Activated CD4-positive, alpha-beta T cell treated with anti-CD3 and anti-CD28 coated beads for 36 hours (primary cell): Measurements from ENCODE around the gene FAM76A. TPM values are rescaled to one million over a fixed set of nuclear protein-coding genes. Genes with fewer than 3 reads are reported as not detected.
"Not testable (repeated sequence)": the region's sequence is repeated elsewhere in the genome, so short reads cannot be mapped to it uniquely, and the experiment has no call there.

Experiments
- ATAC-seq: fragments of 200-7000 bp; cut with Tn5 transposase; one replicate; pipeline ENCODE4 v1.10.0; 2021; ENCODE audit warnings: mild to moderate bottlenecking, moderate library complexity
- CTCF ChIA-PET: fragments of 350-600 bp; sonication (Branson Sonifier 250); formaldehyde crosslinking; loops from one replicate; lab custom pipeline; 2021; ENCODE audit warnings: antibody characterized with exemption; lab: Charles Lee
- POLR2A ChIA-PET: fragments of 350-600 bp; sonication (Branson Sonifier 250); formaldehyde crosslinking; loops from one replicate; lab custom pipeline; 2021; ENCODE audit warnings: antibody characterized with exemption, inconsistent platforms; lab: Charles Lee
- DNase-seq: peaks from one replicate; pipeline ENCODE4 v3.0.0-alpha.2; 2020
- H3K27ac Mint-ChIP-seq: one replicate; pipeline ENCODE4 v1.8.0; 2021; ENCODE audit warnings: mixed read lengths
- H3K27me3 Mint-ChIP-seq: one replicate; pipeline ENCODE4 v1.8.0; 2021; ENCODE audit warnings: mixed read lengths
- H3K36me3 Mint-ChIP-seq: one replicate; pipeline ENCODE4 v1.8.0; 2021; ENCODE audit warnings: low read depth, mixed read lengths
- H3K4me1 Mint-ChIP-seq: one replicate; pipeline ENCODE4 v1.8.0; 2021; ENCODE audit warnings: mixed read lengths
- H3K4me3 Mint-ChIP-seq: one replicate; pipeline ENCODE4 v1.8.0; 2021; ENCODE audit warnings: mild to moderate bottlenecking, moderate library complexity, mixed read lengths
- H3K9me3 Mint-ChIP-seq: one replicate; pipeline ENCODE4 v1.8.0; 2021; ENCODE audit warnings: low read depth, mixed read lengths
- intact Hi-C, 2 experiments: fragments of 100-400 bp; cut with DNase I in 1 of 2; cut with micrococcal nuclease in 1 of 2; formaldehyde crosslinking; loops; one replicate each; pipeline versions ENCODE4 v1.14.2 to v1.15.1; 2022 to 2024; cut with DNase I, micrococcal nuclease
- total RNA-seq, 2 experiments: library from RNA; stranded (reverse); gene quantifications; one replicate each; pipeline ENCODE4 v1.2.3, GENCODE V29; 2021

FAM76A gene
- total RNA-seq, result 1 to 10 TPM; 7.4 to 8.1 TPM

GRCh38 chr1:27725374-27726172 lies at the start of gene FAM76A:
Gene FAM76A, plus strand, starts transcription at chr1:27725961. Its CDS starts 120 bp downstream, at chr1:27726081.
- Mint-ChIP-seq H3K27ac (peak within 1 kb of the TSS; percentile 93), H3K4me3 (peak within 1 kb of the TSS; percentile 78), H3K9me3 (no peaks in the 10 kb centered on the region), H3K4me1 (peaks cover 15% of the 10 kb centered on the region), H3K36me3 (peaks cover 8% of the 10 kb centered on the region), H3K27me3 (no peaks in the 10 kb centered on the region)
- ATAC-seq, result peak; percentile 95
- peak; percentile 100 for DNase-seq
- CTCF ChIA-PET, result interaction anchor here (0.6 to 1.9 kb wide), 10 partner anchors 20 to 1602 kb away, joined by 3 to 14 read pairs (median 4); partner anchors contain the start of genes IFI6 and STX12
- intact Hi-C loops, result loop anchor here (1.0 to 5.0 kb wide), 14 partner anchors 48 to 938 kb away; partner anchors contain the start of genes IFI6 (in 2 of the 2), STX12 (in 2 of the 2), AHDC1 (in 1 of the 2) and DNAJC8 (in 1 of the 2)
- POLR2A ChIA-PET, result interaction anchor here (0.6 to 1.4 kb wide), 10 partner anchors 18 to 923 kb away, joined by 3 to 22 read pairs (median 3); partner anchors contain the start of genes IFI6, STX12 and WDTC1

DNA sequence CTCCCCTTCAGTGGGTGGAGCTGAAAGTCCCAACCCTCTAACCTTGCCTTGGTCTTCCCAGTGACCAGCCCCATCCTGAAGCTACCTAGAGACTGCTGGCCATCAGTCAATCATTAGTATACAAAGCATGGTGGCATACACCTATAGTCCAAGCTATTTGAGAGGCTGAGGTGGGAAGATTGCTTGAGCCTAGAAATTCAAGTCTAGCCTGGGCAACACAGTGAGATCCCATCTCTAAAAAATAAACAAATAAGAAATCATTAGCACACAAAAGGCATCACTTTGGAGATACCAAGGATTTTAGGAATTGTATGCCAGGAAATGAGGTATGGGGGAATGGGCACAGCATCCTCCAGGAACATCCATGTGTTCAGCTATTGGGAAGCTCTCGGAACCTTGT lies 49.4 kb upstream of the FAM76A start:
- DNase-seq, result no peak
- no peaks in the 10 kb centered on the region for H3K27me3 Mint-ChIP-seq
- CTCF ChIA-PET, result interaction anchor here (0.7 to 0.8 kb wide), 2 partner anchors 69 to 74 kb away, joined by 3 read pairs; no protein-coding TSS in a partner anchor
- peaks cover 7% of the 10 kb centered on the region for H3K4me1 Mint-ChIP-seq
- H3K36me3 Mint-ChIP-seq, result peaks cover 1% of the 10 kb centered on the region
- ATAC-seq, result no peak
- H3K27ac Mint-ChIP-seq, result no peak overlapping the region
- intact Hi-C loops, result no loop called here
- no peak overlapping the region for H3K4me3 Mint-ChIP-seq
- POLR2A ChIA-PET, result no interaction called here
- peaks cover 10% of the 10 kb centered on the region for H3K9me3 Mint-ChIP-seq

DNA sequence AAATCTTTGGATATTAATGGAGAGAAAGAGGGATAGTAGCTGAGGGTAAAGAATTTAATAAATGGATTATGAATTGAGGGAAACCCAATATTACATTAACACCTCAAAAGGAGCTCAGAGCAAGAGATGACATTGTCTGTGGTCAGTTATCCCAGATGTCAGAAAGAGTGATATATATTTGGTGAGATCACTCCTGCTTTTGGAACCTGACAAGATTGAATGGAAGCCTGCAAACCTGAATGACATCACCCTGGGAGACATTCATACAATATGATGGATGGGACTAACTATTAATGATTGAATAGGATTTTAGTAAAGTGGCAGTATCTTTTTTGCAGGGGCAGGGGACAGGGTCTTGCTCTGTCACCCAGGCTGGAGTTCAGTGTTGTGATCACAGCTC lies 47.0 kb upstream of the FAM76A start:
- Mint-ChIP-seq H3K27ac (no peak overlapping the region), H3K4me1 (no peaks in the 10 kb centered on the region), H3K36me3 (peaks cover 7% of the 10 kb centered on the region), H3K27me3 (no peaks in the 10 kb centered on the region), H3K9me3 (peaks cover 19% of the 10 kb centered on the region), H3K4me3 (no peak overlapping the region)
- no peak for DNase-seq
- POLR2A ChIA-PET, result interaction anchor here (0.6 kb wide), 1 partner anchor 9 kb away, joined by 5 read pairs; no protein-coding TSS in a partner anchor
- CTCF ChIA-PET, result interaction anchor here (1.0 to 1.7 kb wide), 6 partner anchors 10 to 382 kb away, joined by 3 to 4 read pairs (median 4); no protein-coding TSS in a partner anchor
- ATAC-seq, result no peak
- intact Hi-C loops, result no loop called here

- H3K4me1 Mint-ChIP-seq, H3K36me3 Mint-ChIP-seq, H3K27me3 Mint-ChIP-seq, POLR2A ChIA-PET, intact Hi-C loops, DNase-seq, ATAC-seq, H3K27ac Mint-ChIP-seq, H3K4me3 Mint-ChIP-seq: not testable (repeated sequence)
- peaks cover 19% of the 10 kb centered on the region for H3K9me3 Mint-ChIP-seq
- CTCF ChIA-PET, result interaction anchor here (0.6 to 1.0 kb wide), 6 partner anchors 9 to 225 kb away, joined by 3 to 6 read pairs (median 4); no protein-coding TSS in a partner anchor
Observed at GRCh38 chr1:27680225-27680791, 45.5 kb upstream of the FAM76A start.

- H3K36me3 Mint-ChIP-seq, H3K27ac Mint-ChIP-seq, CTCF ChIA-PET, H3K4me1 Mint-ChIP-seq, ATAC-seq, DNase-seq, H3K4me3 Mint-ChIP-seq, H3K27me3 Mint-ChIP-seq, intact Hi-C loops, POLR2A ChIA-PET: not testable (repeated sequence)
- peaks cover 19% of the 10 kb centered on the region for H3K9me3 Mint-ChIP-seq
Observed at GRCh38 chr1:27681580-27681979, 44.2 kb upstream of the FAM76A start.

DNA sequence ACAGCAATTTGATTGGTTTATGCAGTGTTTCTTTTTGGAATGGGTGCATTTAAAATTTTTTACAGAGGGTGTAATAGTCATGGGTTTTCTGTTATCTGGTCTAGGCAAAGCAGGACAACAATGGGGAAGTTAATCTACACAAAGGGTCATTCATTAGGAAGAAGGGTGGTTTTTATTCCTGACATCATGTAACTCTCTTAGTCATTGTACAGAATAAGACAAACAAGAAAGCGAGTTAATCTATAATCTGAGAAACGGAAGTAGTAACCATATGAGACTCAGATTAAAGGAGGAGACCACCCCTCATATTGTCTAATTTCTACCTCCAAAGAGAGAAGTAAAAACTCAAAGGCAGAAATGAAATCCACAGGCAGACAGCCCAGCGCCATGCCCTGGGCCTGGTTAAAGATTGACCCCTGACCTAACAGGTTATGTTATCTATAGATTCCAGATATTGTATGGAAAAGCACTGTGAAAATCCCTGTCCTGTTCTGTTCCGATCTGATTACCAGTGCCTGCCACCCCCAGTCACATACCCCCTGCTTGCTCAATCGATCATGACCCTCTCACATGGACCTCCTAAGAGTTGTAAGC lies 43.3 kb upstream of the FAM76A start:
- no peak overlapping the region for H3K27ac Mint-ChIP-seq
- ATAC-seq (no peak), DNase-seq (no peak)
- no peaks in the 10 kb centered on the region for H3K4me1 Mint-ChIP-seq
- ChIA-PET POLR2A (no interaction called here), CTCF (interaction anchor here (0.9 to 1.9 kb wide), 3 partner anchors 9 to 13 kb away, joined by 3 to 6 read pairs (median 3); partner anchors contain the start of gene IFI6)
- H3K4me3 Mint-ChIP-seq, result no peak overlapping the region
- intact Hi-C loops, result no loop called here
- H3K27me3 Mint-ChIP-seq, result no peaks in the 10 kb centered on the region
- peaks cover 7% of the 10 kb centered on the region for H3K36me3 Mint-ChIP-seq
- H3K9me3 Mint-ChIP-seq, result peaks cover 19% of the 10 kb centered on the region

DNA sequence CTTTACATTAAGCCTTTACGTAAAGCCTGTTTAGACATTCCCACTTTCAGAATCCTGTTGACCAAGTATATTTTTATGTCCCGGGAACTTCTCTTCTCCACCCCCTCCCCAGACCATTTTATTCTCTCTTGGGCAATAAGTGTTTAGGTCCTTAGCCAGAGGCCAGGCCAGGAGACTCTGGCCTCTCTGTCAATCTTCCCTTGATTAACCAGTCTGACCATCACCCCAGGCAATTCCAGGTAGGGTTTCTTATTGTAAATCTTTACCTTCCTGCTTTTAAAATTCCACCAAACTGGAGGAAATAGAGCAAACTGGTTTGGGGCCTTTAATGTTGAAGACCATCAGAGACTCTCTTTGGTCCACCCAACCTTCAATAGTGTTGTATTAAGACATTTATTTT lies 41.6 kb upstream of the FAM76A start:
- DNase-seq (no peak), ATAC-seq (no peak)
- intact Hi-C loops, result no loop called here
- no peak overlapping the region for H3K4me3 Mint-ChIP-seq
- peaks cover 7% of the 10 kb centered on the region for H3K36me3 Mint-ChIP-seq
- no peak overlapping the region for H3K27ac Mint-ChIP-seq
- H3K9me3 Mint-ChIP-seq, result peaks cover 19% of the 10 kb centered on the region
- H3K27me3 Mint-ChIP-seq, result no peaks in the 10 kb centered on the region
- no peaks in the 10 kb centered on the region for H3K4me1 Mint-ChIP-seq
- ChIA-PET POLR2A (no interaction called here), CTCF (interaction anchor here (0.8 to 1.9 kb wide), 2 partner anchors 14 to 128 kb away, joined by 3 to 6 read pairs; no protein-coding TSS in a partner anchor)

DNA sequence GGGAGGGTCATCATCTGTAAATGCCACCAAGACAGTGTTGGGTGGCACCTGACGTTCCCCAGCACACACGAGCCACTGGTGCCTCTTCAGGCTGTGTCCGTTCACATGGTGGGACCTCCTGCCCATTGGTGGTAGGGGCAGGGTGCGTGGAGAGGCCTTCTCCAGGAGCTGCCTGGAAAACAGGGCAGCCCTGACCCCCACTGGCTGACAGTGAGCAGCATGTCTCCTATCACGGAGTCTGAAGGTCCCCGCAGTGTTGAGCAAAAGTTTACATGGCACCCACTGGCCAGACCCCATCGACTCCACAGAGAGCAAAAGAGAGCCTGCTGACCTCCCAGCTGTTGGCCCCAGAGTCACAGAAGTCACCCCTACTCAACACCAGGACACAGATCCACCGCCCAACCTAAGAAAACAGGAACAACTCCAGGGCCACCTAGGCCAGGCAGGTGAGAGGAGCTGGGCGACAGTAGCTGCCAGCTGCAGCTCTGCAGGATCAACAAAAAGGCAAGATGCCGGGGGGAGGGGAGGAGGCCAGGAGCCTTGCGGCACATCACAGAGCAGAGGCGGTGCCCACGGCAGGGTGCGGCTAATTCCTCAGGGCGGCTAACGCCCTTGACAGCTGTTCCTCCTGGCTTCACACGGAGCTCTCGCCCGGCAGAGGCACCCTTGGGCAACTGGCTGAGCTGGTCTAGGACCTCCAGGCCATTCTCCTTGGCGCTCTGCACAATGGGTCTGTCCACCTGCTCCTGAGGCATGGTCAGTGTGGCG lies 39.4 kb upstream of the FAM76A start:
- CTCF ChIA-PET, result interaction anchor here (0.7 kb wide), 1 partner anchor 17 kb away, joined by 3 read pairs; no protein-coding TSS in a partner anchor
- H3K4me1 Mint-ChIP-seq, result peaks cover 14% of the 10 kb centered on the region
- POLR2A ChIA-PET, result no interaction called here

GRCh38 chr1:27687906-27688305 lies 37.9 kb upstream of the FAM76A start:
- Mint-ChIP-seq H3K9me3 (no peaks in the 10 kb centered on the region), H3K4me1 (peaks cover 14% of the 10 kb centered on the region), H3K27ac (no peak overlapping the region), H3K4me3 (no peak overlapping the region), H3K36me3 (no peaks in the 10 kb centered on the region), H3K27me3 (peaks cover 2% of the 10 kb centered on the region)
- ChIA-PET CTCF (interaction anchor here (0.6 to 0.9 kb wide), 2 partner anchors 14 to 296 kb away, joined by 3 read pairs; partner anchors contain the start of gene GPR3), POLR2A (no interaction called here)
- ATAC-seq, result no peak
- intact Hi-C loops, result no loop called here
- no peak for DNase-seq

More for the DNA sequence above, 39.4 kb upstream of the FAM76A start:
- peaks cover 6% of the 10 kb centered on the region for H3K36me3 Mint-ChIP-seq
- no peaks in the 10 kb centered on the region for H3K27me3 Mint-ChIP-seq
- H3K27ac Mint-ChIP-seq, result no peak overlapping the region
- DNase-seq, result no peak
- peaks cover 9% of the 10 kb centered on the region for H3K9me3 Mint-ChIP-seq
- no peak for ATAC-seq
- intact Hi-C loops, result no loop called here
- no peak overlapping the region for H3K4me3 Mint-ChIP-seq

DNA sequence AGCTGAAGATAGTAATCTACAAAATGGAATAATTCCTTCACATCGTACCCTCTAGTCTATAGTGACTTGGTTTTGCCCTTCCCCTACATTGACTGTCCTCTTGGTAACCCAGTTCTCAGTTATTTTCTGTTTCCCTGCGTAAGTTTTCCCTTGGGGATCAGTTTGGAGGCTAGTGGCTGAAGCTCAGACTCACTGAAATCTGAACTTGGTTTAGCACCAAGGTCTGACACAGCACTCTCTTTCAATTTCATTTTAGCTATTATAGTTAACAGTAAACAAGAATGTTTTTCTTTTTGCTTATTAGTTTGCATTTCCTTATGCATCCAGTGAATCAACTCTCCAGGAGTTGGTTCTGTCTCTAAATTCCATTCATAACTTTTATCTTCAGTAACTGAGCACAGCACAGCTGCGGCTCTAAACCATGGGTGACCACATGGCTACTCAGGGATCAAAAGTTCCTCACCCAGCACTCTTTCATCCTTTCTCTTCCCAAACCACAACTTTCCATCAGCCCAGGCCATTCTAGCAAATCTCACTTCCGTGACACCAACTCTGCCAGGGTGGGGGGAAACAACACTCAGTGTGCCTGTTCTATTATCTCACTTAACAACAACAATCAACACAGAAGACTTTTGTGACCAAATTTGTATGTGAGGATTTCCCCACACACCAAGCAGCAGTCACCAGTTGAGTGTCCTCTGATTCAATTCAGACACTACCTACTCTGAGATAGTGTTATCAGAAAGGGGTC lies 36.2 kb upstream of the FAM76A start:
- CTCF ChIA-PET, result interaction anchor here (0.6 to 1.1 kb wide), 3 partner anchors 17 to 102 kb away, joined by 3 read pairs; partner anchors contain the start of gene IFI6
- Mint-ChIP-seq H3K27me3 (peaks cover 2% of the 10 kb centered on the region), H3K36me3 (no peaks in the 10 kb centered on the region), H3K27ac (peak overlapping the region; percentile 61), H3K4me1 (peaks cover 14% of the 10 kb centered on the region), H3K4me3 (no peak overlapping the region), H3K9me3 (no peaks in the 10 kb centered on the region)
- DNase-seq (peak; percentile 24), ATAC-seq (peak; percentile 81)
- intact Hi-C loops, result no loop called here
- POLR2A ChIA-PET, result interaction anchor here (0.9 kb wide), 1 partner anchor 83 kb away, joined by 4 read pairs; the partner anchor contains the start of gene STX12
